Measurements from ENCODE around the gene PCDHB10. TPM values are rescaled to one million over a fixed set of nuclear protein-coding genes. Genes with fewer than 3 reads are reported as not detected.
A peak's percentile ranks its signal among the peaks of the same experiment; 100 is the strongest.
"Not testable (repeated sequence)": the region's sequence is repeated elsewhere in the genome, so short reads cannot be mapped to it uniquely, and the experiment has no call there.

Gene PCDHB10
- total RNA-seq, 4 donors from 2014 or later: 3.0 to 6.4 (median 4.1) TPM

DNA sequence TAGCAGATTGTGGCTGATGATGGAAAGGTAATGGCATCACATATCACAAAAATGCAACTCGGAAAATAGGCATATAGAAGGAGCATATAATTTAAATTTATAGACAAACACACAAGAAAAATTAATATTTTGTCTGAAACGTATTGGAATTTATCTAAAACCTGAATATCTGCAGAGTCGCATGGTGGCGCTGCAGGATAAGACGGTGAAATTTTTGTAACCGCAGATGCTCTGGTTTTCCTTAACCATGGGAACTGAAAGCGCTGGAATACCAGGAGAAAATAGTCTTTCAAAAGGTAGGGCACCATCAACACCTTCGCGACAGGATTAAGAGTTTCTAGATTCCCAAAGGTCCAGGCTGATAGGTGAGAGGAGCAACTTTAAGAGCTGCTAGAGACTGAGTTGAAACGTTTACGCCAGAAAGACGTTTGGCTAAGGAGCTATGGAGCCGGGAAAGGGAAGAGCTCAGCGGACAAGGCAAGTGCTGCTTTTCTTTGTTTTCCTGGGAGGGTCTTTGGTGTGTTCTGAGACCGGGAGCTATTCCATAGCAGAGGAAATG, 42.0 kb downstream of the PCDHB10 start:
- peaks cover 6 to 97% (median 11%) of the 10 kb centered on the region in 3 donors for H3K9me3 ChIP-seq
- WGBS, 2 donors (ENCODE audit: low coverage in 1 of 2): 5 to 6% methylated on average over 12 to 15 of the region's 15 CpGs
- ATAC-seq: no peak
- no peaks in the 10 kb centered on the region for H3K4me1 ChIP-seq
- no peak overlapping the region for H3K27ac ChIP-seq
- TF ChIP-seq EP300 (IDR thresholded peaks at IDR 0.05): no peak
- TF ChIP-seq, protein P1, sequence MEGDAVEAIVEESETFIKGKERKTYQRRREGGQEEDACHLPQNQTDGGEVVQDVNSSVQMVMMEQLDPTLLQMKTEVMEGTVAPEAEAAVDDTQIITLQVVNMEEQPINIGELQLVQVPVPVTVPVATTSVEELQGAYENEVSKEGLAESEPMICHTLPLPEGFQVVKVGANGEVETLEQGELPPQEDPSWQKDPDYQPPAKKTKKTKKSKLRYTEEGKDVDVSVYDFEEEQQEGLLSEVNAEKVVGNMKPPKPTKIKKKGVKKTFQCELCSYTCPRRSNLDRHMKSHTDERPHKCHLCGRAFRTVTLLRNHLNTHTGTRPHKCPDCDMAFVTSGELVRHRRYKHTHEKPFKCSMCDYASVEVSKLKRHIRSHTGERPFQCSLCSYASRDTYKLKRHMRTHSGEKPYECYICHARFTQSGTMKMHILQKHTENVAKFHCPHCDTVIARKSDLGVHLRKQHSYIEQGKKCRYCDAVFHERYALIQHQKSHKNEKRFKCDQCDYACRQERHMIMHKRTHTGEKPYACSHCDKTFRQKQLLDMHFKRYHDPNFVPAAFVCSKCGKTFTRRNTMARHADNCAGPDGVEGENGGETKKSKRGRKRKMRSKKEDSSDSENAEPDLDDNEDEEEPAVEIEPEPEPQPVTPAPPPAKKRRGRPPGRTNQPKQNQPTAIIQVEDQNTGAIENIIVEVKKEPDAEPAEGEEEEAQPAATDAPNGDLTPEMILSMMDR (IDR thresholded peaks at IDR 0.05): peak in 1 of 4 experiments; percentile 38
- peaks cover 23% of the 10 kb centered on the region for H3K27me3 ChIP-seq
- peak overlapping the region; percentile 11 to 34 for H3K4me3 ChIP-seq
- peaks cover 0 to 15% of the 10 kb centered on the region in 2 donors for H3K36me3 ChIP-seq

GRCh38 chr5:141235922-141236321, 43.8 kb downstream of the PCDHB10 start:
- Histone ChIP-seq H3K27me3 (peaks cover 25% of the 10 kb centered on the region), H3K36me3 (peaks cover 0 to 13% of the 10 kb centered on the region in 2 donors), H3K9me3 (peaks cover 6 to 100% (median 9%) of the 10 kb centered on the region in 3 donors)
- not testable (repeated sequence) for ATAC-seq, H3K27ac ChIP-seq, H3K4me1 ChIP-seq, H3K4me3 ChIP-seq
- WGBS, 2 donors (ENCODE audit: low coverage in 1 of 2): no CpG with 5 or more reads among the region's 40 CpGs

DNA sequence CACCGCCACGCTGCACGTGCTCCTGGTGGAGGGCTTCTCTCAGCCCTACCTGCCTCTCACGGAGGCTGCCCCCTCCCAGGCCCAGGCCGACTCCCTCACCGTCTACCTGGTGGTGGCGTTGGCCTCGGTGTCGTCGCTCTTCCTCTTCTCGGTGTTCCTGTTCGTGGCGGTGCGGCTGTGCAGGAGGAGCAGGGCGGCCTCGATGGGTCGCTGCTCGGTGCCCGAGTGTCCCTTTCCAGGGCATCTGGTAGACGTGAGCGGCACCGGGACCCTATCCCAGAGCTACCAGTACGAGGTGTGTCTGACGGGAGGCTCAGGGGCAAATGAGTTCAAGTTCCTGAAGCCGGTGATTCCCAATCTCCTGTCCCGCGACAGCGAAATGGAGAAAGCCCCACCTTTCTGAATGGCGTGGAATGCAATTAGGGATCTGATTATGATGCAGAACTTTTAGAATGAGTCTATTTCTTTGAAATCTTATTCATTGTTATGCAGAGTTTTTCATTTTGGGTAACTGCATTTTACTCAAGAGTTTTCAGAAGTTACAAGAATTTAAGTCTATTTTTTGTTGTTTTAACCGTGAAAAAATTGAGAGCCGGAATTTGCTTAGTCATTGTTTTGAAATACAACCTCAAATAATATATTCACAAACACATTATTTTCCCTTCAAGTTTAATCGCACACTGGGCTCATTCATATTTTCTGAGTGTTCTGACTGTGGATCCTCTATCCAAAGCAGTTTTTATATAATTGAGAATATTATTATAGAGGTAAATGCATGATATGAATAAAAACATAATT, 44.6 kb downstream of the PCDHB10 start:
- Histone ChIP-seq H3K27ac (no peak overlapping the region), H3K36me3 (peaks cover 0 to 11% of the 10 kb centered on the region in 2 donors), H3K4me3 (no peak overlapping the region), H3K4me1 (no peaks in the 10 kb centered on the region), H3K27me3 (peaks cover 32% of the 10 kb centered on the region), H3K9me3 (peaks cover 6 to 100% (median 11%) of the 10 kb centered on the region in 3 donors)
- no peak for ATAC-seq
- TF ChIP-seq POLR2AphosphoS5 (IDR thresholded peaks at IDR 0.05) (no peak), EP300 (IDR thresholded peaks at IDR 0.05) (no peak), POLR2A (IDR thresholded peaks at IDR 0.05) (no peak)
- TF ChIP-seq, protein P1 (IDR thresholded peaks at IDR 0.05): no peak
- 12 to 39% methylated on average over 7 to 10 of the region's 32 CpGs for WGBS, 2 donors (ENCODE audit: low coverage in 1 of 2)

DNA sequence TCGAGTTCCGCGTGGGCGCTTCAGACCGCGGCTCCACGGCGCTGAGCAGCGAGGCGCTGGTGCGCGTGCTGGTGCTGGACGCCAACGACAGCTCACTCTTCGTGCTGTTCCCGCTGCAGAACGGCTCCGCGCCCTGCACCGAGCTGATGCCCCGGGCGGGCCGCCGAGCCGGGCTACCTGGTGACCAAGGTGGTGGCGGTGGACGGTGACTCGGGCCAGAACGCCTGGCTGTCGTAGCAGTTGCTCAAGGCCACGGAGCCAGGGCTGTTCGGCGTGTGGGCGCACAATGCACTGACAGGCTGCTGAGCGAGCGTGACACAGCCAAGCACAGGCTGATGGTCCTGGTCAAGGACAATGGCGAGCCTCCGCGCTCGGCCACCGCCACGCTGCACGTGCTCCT, 49.3 kb downstream of the PCDHB10 start:
- peaks cover 4 to 100% (median 7%) of the 10 kb centered on the region in 3 donors for H3K9me3 ChIP-seq
- TF ChIP-seq POLR2A (IDR thresholded peaks at IDR 0.05): no peak
- TF ChIP-seq, protein P1 (IDR thresholded peaks at IDR 0.05): no peak
- TF ChIP-seq EP300 (IDR thresholded peaks at IDR 0.05): no peak
- TF ChIP-seq POLR2AphosphoS5 (IDR thresholded peaks at IDR 0.05): no peak
- ATAC-seq: no peak
- peaks cover 15% of the 10 kb centered on the region for H3K27me3 ChIP-seq
- H3K36me3 ChIP-seq: peaks cover 0 to under 1% of the 10 kb centered on the region in 2 donors
- no peak overlapping the region for H3K27ac ChIP-seq
- H3K4me1 ChIP-seq: no peaks in the 10 kb centered on the region
- no peak overlapping the region for H3K4me3 ChIP-seq
- WGBS, 2 donors (ENCODE audit: low coverage in 1 of 2): 15% methylated on average over 4 of the region's 43 CpGs; no CpG with 5 or more reads in 1 of the 2 donors

Other genes with a start within 250 kb of the PCDHB10 start
- 10 to 100 TPM in 3 of 4 donors, 1 to 10 TPM in 1; 1.6 to 25.9 (median 13.9) TPM for gene PCDHAC2, start 225.9 kb upstream of the PCDHB10 start, total RNA-seq
- under 1 TPM in 2 of 4 donors, not detected in 2; 0.05 to 0.13 TPM for gene PCDHB1, start 141.0 kb upstream of the PCDHB10 start, total RNA-seq
- gene PCDHB2, start 97.7 kb upstream of the PCDHB10 start, total RNA-seq: 1 to 10 TPM; 1.4 to 3.0 (median 1.9) TPM
- 1 to 10 TPM in 3 of 4 donors, under 1 TPM in 1; 0.78 to 2.3 (median 2.0) TPM for gene PCDHB3, start 91.9 kb upstream of the PCDHB10 start, total RNA-seq
- gene PCDHB4, start 70.5 kb upstream of the PCDHB10 start, total RNA-seq: 1 to 10 TPM; 2.8 to 5.6 (median 4.8) TPM
- 1 to 10 TPM; 3.2 to 8.6 (median 5.8) TPM for gene PCDHB5, start 57.1 kb upstream of the PCDHB10 start, total RNA-seq
- gene PCDHB6, start 42.3 kb upstream of the PCDHB10 start, total RNA-seq: 1 to 10 TPM; 1.0 to 2.0 (median 1.5) TPM
- gene PCDHB7, start 19.7 kb upstream of the PCDHB10 start, total RNA-seq: 1 to 10 TPM; 1.7 to 3.0 (median 2.4) TPM
- gene PCDHB8, start 14.6 kb upstream of the PCDHB10 start, total RNA-seq: 1 to 10 TPM in 3 of 4 donors, under 1 TPM in 1; 0.27 to 1.5 (median 1.2) TPM
- 1 to 10 TPM; 4.4 to 5.2 (median 4.8) TPM for gene PCDHB16, start 10.0 kb upstream of the PCDHB10 start, total RNA-seq
- 10 to 100 TPM in 1 of 4 donors, 1 to 10 TPM in 3; 1.9 to 10.9 (median 3.0) TPM for gene PCDHB9, start 5.2 kb upstream of the PCDHB10 start, total RNA-seq
- gene PCDHB11, start 7.3 kb downstream of the PCDHB10 start, total RNA-seq: 1 to 10 TPM in 3 of 4 donors, under 1 TPM in 1; 0.99 to 5.4 (median 3.0) TPM
- gene PCDHB12, start 16.4 kb downstream of the PCDHB10 start, total RNA-seq: 1 to 10 TPM in 3 of 4 donors, under 1 TPM in 1; 0.67 to 5.1 (median 3.4) TPM
- gene PCDHB13, start 21.6 kb downstream of the PCDHB10 start, total RNA-seq: 10 to 100 TPM in 1 of 4 donors, 1 to 10 TPM in 3; 2.7 to 11.7 (median 6.1) TPM
- 10 to 100 TPM in 1 of 4 donors, 1 to 10 TPM in 3; 5.4 to 12.8 (median 7.8) TPM for gene PCDHB14, start 31.0 kb downstream of the PCDHB10 start, total RNA-seq
- 1 to 10 TPM; 3.2 to 6.6 (median 4.1) TPM for gene PCDHB15, start 53.0 kb downstream of the PCDHB10 start, total RNA-seq
- 1 to 10 TPM in 2 of 4 donors, not detected in 2; 1.2 to 3.1 TPM for gene SLC25A2, start 111.7 kb downstream of the PCDHB10 start, total RNA-seq
- 10 to 100 TPM; 58.7 to 75.9 (median 61.4) TPM for gene TAF7, start 128.4 kb downstream of the PCDHB10 start, total RNA-seq
- gene PCDHGA1, start 138.2 kb downstream of the PCDHB10 start, total RNA-seq: 1 to 10 TPM in 2 of 4 donors, under 1 TPM in 2; 0.67 to 1.3 (median 1.1) TPM
- 1 to 10 TPM; 3.2 to 5.6 (median 4.4) TPM for gene PCDHGA2, start 146.4 kb downstream of the PCDHB10 start, total RNA-seq
- gene PCDHGA3, start 151.5 kb downstream of the PCDHB10 start, total RNA-seq: 1 to 10 TPM; 1.3 to 5.7 (median 2.8) TPM
- 1 to 10 TPM; 2.0 to 9.5 (median 4.2) TPM for gene PCDHGB1, start 157.7 kb downstream of the PCDHB10 start, total RNA-seq
- gene PCDHGA4, start 162.7 kb downstream of the PCDHB10 start, total RNA-seq: 10 to 100 TPM in 1 of 4 donors, 1 to 10 TPM in 3; 2.4 to 12.0 (median 6.3) TPM
- gene PCDHGB2, start 167.6 kb downstream of the PCDHB10 start, total RNA-seq: 10 to 100 TPM in 1 of 4 donors, 1 to 10 TPM in 3; 2.7 to 15.6 (median 4.1) TPM
- 10 to 100 TPM in 1 of 4 donors, 1 to 10 TPM in 3; 2.6 to 12.5 (median 4.8) TPM for gene PCDHGA5, start 171.8 kb downstream of the PCDHB10 start, total RNA-seq
- gene PCDHGB3, start 177.9 kb downstream of the PCDHB10 start, total RNA-seq: 1 to 10 TPM; 1.5 to 10.0 (median 4.7) TPM
- 10 to 100 TPM in 1 of 4 donors, 1 to 10 TPM in 3; 2.0 to 11.1 (median 5.7) TPM for gene PCDHGA6, start 181.5 kb downstream of the PCDHB10 start, total RNA-seq
- 10 to 100 TPM in 1 of 4 donors, 1 to 10 TPM in 3; 2.7 to 14.3 (median 7.6) TPM for gene PCDHGA7, start 190.4 kb downstream of the PCDHB10 start, total RNA-seq
- gene PCDHGB4, start 195.3 kb downstream of the PCDHB10 start, total RNA-seq: 10 to 100 TPM in 1 of 4 donors, 1 to 10 TPM in 3; 3.1 to 14.8 (median 6.0) TPM
- 1 to 10 TPM; 3.0 to 6.8 (median 3.6) TPM for gene PCDHGA8, start 200.3 kb downstream of the PCDHB10 start, total RNA-seq
- gene PCDHGB5, start 205.6 kb downstream of the PCDHB10 start, total RNA-seq: 10 to 100 TPM in 2 of 4 donors, 1 to 10 TPM in 2; 4.0 to 12.9 (median 9.8) TPM
- gene PCDHGA9, start 210.4 kb downstream of the PCDHB10 start, total RNA-seq: 1 to 10 TPM; 3.3 to 8.6 (median 5.9) TPM
- 10 to 100 TPM in 1 of 4 donors, 1 to 10 TPM in 3; 5.7 to 11.7 (median 6.5) TPM for gene PCDHGB6, start 215.7 kb downstream of the PCDHB10 start, total RNA-seq
- 1 to 10 TPM; 2.9 to 8.2 (median 4.7) TPM for gene PCDHGA10, start 220.6 kb downstream of the PCDHB10 start, total RNA-seq
- 10 to 100 TPM; 12.3 to 19.3 (median 15.3) TPM for gene PCDHGB7, start 225.3 kb downstream of the PCDHB10 start, total RNA-seq
- gene PCDHGA11, start 228.7 kb downstream of the PCDHB10 start, total RNA-seq: 10 to 100 TPM in 1 of 4 donors, 1 to 10 TPM in 3; 1.9 to 12.3 (median 3.9) TPM
- 10 to 100 TPM in 1 of 4 donors, 1 to 10 TPM in 3; 5.3 to 15.4 (median 9.8) TPM for gene PCDHGA12, start 238.2 kb downstream of the PCDHB10 start, total RNA-seq

Data from gastroesophageal sphincter (tissue), 4 donors.